Smooth muscle cell (in vitro differentiated cells): ENCODE data around the gene MRPS23. TPM values are rescaled to one million over a fixed set of nuclear protein-coding genes. Genes with fewer than 3 reads are reported as not detected.

Source experiments
- DNase-seq: peaks from one replicate; lab custom pipeline; 2025; ENCODE audit not compliant: unreplicated experiment; lab: John Stamatoyannopoulos, UW
- H2AFZ ChIP-seq: fragments of 200-600 bp; sonication (generic); 2 replicates; pipeline ENCODE4 v1.6.0; 2016; ENCODE audit warnings: antibody characterized with exemption, low read depth, mild to moderate bottlenecking
- H3F3A ChIP-seq: fragments of 200-600 bp; sonication (generic); 2 replicates; pipeline ENCODE4 v1.6.0; 2017; ENCODE audit warnings: antibody characterized with exemption, low read depth
- H3K27ac ChIP-seq: fragments of 200-600 bp; sonication (generic); 2 replicates; pipeline ENCODE4 v1.5.1; 2016; ENCODE audit warnings: low read depth, mild to moderate bottlenecking
- H3K27me3 ChIP-seq: fragments of 200-600 bp; sonication (generic); 2 replicates; pipeline ENCODE4 v1.6.1; 2016; ENCODE audit warnings: low read depth, mild to moderate bottlenecking
- H3K36me3 ChIP-seq: fragments of 200-600 bp; sonication (generic); 2 replicates; pipeline ENCODE4 v1.5.1; 2016; ENCODE audit warnings: low read depth
- H3K4me1 ChIP-seq: fragments of 200-600 bp; sonication (generic); 2 replicates; pipeline ENCODE4 v1.5.1; 2016; ENCODE audit warnings: low read depth
- H3K4me2 ChIP-seq: fragments of 200-600 bp; sonication (generic); 2 replicates; pipeline ENCODE4 v1.6.0; 2016; ENCODE audit warnings: mild to moderate bottlenecking
- H3K4me3 ChIP-seq: fragments of 200-600 bp; sonication (generic); 2 replicates; pipeline ENCODE4 v1.5.1; 2016; ENCODE audit warnings: mild to moderate bottlenecking
- H3K79me2 ChIP-seq: fragments of 200-600 bp; sonication (generic); 2 replicates; pipeline ENCODE4 v1.6.0; 2016; ENCODE audit warnings: low read depth, mild to moderate bottlenecking
- H3K9ac ChIP-seq: fragments of 200-600 bp; sonication (generic); 2 replicates; pipeline ENCODE4 v1.6.0; 2016; ENCODE audit warnings: low read depth
- H3K9me3 ChIP-seq: fragments of 200-600 bp; sonication (generic); replicated peaks from 2 replicates; pipeline ENCODE4 v1.5.1; 2016; ENCODE audit warnings: low read depth
- H4K20me1 ChIP-seq: fragments of 200-600 bp; sonication (generic); 2 replicates; pipeline ENCODE4 v1.6.0; 2016; ENCODE audit warnings: low read depth
- CTCF ChIP-seq: fragments of 200-600 bp; sonication (generic); IDR thresholded peaks from 2 replicates; pipeline ENCODE4 v1.5.1; 2017; ENCODE audit warnings: borderline replicate concordance, mild to moderate bottlenecking, antibody characterized with exemption; ENCODE audit not compliant: insufficient read depth, poor library complexity, severe bottlenecking
- WGBS: methylation state at CpG from one replicate; pipeline ENCODE4 v1.1.7; 2016; ENCODE audit warnings: low lambda C conversion rate; 5-methylcytosine and 5-hydroxymethylcytosine counted together
- polyA plus RNA-seq: library from polyadenylated mRNA; unstranded; fragments of >200 nt; fragmentation: Nextera tagmentation; extraction: Ambion mirVana; gene quantifications from 2 replicates; pipeline ENCODE4 v1.2.1, GENCODE V29; 2016
- total RNA-seq: library from RNA; depleted of rRNA; stranded (reverse); fragments of >200 nt; gene quantifications from 2 replicates; pipeline ENCODE4 v1.2.3, GENCODE V29; 2014

Gene MRPS23
- total and polyA plus RNA-seq, 2 experiments from 2014 or later = 32.3 to 48.4 TPM

- H3K27me3 ChIP-seq = no peaks in the 10 kb centered on the region
- 35% methylated on average over 6 of the region's 6 CpGs for WGBS
- peaks cover 12% of the 10 kb centered on the region for H3K4me1 ChIP-seq
- H3K4me3 ChIP-seq = no peak overlapping the region
- H3K27ac ChIP-seq = peak overlapping the region; percentile 92
- peaks cover 9% of the 10 kb centered on the region for H3F3A ChIP-seq
- peaks cover 9% of the 10 kb centered on the region for H3K79me2 ChIP-seq
- no peaks in the 10 kb centered on the region for H3K9me3 ChIP-seq
- H3K4me2 ChIP-seq = peak overlapping the region; percentile 74
- H3K9ac ChIP-seq = peak overlapping the region; percentile 62
- peak; percentile 96 for TF ChIP-seq CTCF
- peak; percentile 86 for DNase-seq
- no peak overlapping the region for H2AFZ ChIP-seq
- H4K20me1 ChIP-seq = no peaks in the 10 kb centered on the region
- no peaks in the 10 kb centered on the region for H3K36me3 ChIP-seq
Measured at GRCh38 chr17:57892146-57892819, 42.4 kb upstream of the MRPS23 start.

GRCh38 chr17:57890857-57891232 lies 41.0 kb upstream of the MRPS23 start:
- H3K27me3 ChIP-seq = no peaks in the 10 kb centered on the region
- H3K27ac ChIP-seq = no peak overlapping the region
- H3K4me2 ChIP-seq = no peak overlapping the region
- WGBS = 100% methylated on average over 4 of the region's 4 CpGs
- H3F3A ChIP-seq = peaks cover 9% of the 10 kb centered on the region
- no peaks in the 10 kb centered on the region for H3K36me3 ChIP-seq
- no peak for TF ChIP-seq CTCF
- no peak overlapping the region for H3K4me3 ChIP-seq
- H3K9me3 ChIP-seq = no peaks in the 10 kb centered on the region
- no peak for DNase-seq
- peaks cover 9% of the 10 kb centered on the region for H3K79me2 ChIP-seq
- no peaks in the 10 kb centered on the region for H4K20me1 ChIP-seq
- no peak overlapping the region for H3K9ac ChIP-seq
- H2AFZ ChIP-seq = no peak overlapping the region
- peaks cover 12% of the 10 kb centered on the region for H3K4me1 ChIP-seq

DNA sequence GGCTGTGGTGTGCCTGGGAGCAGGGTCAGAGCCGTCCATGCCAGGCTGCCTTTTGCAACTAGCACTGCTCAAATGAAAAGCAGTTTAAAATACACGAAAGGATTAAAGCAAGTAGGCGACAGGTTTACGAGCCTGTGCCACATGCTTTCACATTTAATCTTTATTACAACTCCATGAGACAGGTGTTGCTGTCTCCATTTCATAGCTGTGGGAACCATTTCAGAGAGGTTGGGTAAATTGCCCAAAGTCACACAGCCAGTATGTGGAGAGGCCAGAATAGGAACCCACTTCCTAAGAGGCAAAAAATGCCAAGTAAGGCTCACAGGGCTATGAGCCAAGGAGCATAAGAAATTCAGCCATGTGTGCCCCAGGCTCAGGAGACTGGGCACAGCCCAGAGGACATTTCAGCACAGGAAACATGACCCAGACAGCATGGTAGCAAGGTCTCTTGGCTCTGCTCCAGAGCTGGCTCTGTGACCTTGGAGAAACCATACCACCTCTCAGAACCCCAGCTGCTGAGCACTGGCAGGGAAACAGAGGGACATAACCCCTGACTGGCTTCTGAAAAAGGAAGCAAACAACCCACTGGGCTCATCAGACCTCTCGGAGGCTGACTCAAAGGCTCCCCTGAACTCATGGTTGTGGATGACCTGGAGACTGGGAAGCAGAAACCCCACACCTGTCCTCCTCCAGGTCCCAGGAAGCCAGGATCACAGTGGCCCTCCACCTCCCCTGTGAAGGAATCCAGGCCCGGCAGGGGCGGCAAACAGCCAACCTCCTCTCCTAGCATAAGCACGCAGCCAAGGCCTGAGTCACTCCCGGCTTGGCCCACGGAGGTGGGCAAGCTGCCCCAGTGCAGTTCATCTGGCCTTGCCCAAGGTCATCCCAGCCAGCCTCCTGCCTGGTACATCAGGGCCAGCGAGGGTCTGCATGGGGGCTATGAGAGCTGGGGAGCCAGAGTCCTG lies 40.3 kb upstream of the MRPS23 start:
- no peak overlapping the region for H3K27ac ChIP-seq
- 59% methylated on average over 11 of the region's 11 CpGs for WGBS
- no peak overlapping the region for H3K9ac ChIP-seq
- no peak overlapping the region for H3K4me2 ChIP-seq
- no peaks in the 10 kb centered on the region for H3K27me3 ChIP-seq
- DNase-seq = no peak
- no peaks in the 10 kb centered on the region for H3K9me3 ChIP-seq
- H4K20me1 ChIP-seq = no peaks in the 10 kb centered on the region
- H3F3A ChIP-seq = peaks cover 9% of the 10 kb centered on the region
- H3K79me2 ChIP-seq = peaks cover 9% of the 10 kb centered on the region
- no peaks in the 10 kb centered on the region for H3K36me3 ChIP-seq
- no peak for TF ChIP-seq CTCF
- peaks cover 12% of the 10 kb centered on the region for H3K4me1 ChIP-seq
- H3K4me3 ChIP-seq = no peak overlapping the region
- no peak overlapping the region for H2AFZ ChIP-seq
